HepG2 (cell line): ENCODE results near the gene AP3B1. TPM values are rescaled to one million over a fixed set of nuclear protein-coding genes. Genes with fewer than 3 reads are reported as not detected.

Experiments
- RFX5 ChIP-seq: IDR thresholded peaks from 2 replicates; pipeline ENCODE4 v1.6.1; 2011; ENCODE audit warnings: low read depth, low read length, improper control_type of control experiment
- SMYD3 ChIP-seq: sonication (generic); formaldehyde crosslinking; IDR thresholded peaks from 2 replicates; pipeline ENCODE4 v1.8.1; 2023; ENCODE audit warnings: mild to moderate bottlenecking, missing genetic modification reagents
- ZEB1 ChIP-seq: IDR thresholded peaks from 2 replicates; pipeline ENCODE4 v1.6.1; 2012; ENCODE audit warnings: mild to moderate bottlenecking, low read depth, inconsistent platforms; ENCODE audit not compliant: insufficient replicate concordance
- ZNF44 ChIP-seq: sonication (generic); formaldehyde crosslinking; IDR thresholded peaks from 2 replicates; pipeline ENCODE4 v1.5.1; 2020; ENCODE audit warnings: mild to moderate bottlenecking, missing genetic modification reagents
- ZNF564 ChIP-seq: sonication (generic); formaldehyde crosslinking; IDR thresholded peaks from 2 replicates; pipeline ENCODE4 v1.8.1; 2023; ENCODE audit warnings: mild to moderate bottlenecking, missing genetic modification reagents
- ZNF724P ChIP-seq: sonication (generic); formaldehyde crosslinking; IDR thresholded peaks from 2 replicates; pipeline ENCODE4 v1.8.0; 2022; ENCODE audit warnings: missing genetic modification reagents, borderline replicate concordance
- polyA plus RNA-seq, 8 experiments: library from polyadenylated mRNA; depleted of rRNA in 3 of 8; stranded (reverse) in 7 of 8; unstranded in 1 of 8; fragments of >200 nt; fragmentation: Illumina TruSeq in 4 of 8; extraction: Trizol in 4 of 8; gene quantifications; 2 replicates each; pipeline versions ENCODE4 v1.2.1 to v1.2.3, GENCODE V29; 2011 to 2016; ENCODE audit warnings: low read depth in 4 of 8, missing spikeins in 1 of 8, mixed read lengths in 1 of 8; ENCODE audit not compliant: insufficient read depth in 1 of 8
- total RNA-seq, 5 experiments: library from RNA; depleted of rRNA; stranded (reverse); fragments of >200 nt; fragmentation: Illumina TruSeq; extraction: Trizol; gene quantifications; 2 replicates each; pipeline ENCODE4 v1.2.3, GENCODE V29; 2016; ENCODE audit warnings: low read depth in 1 of 5
- TF ChIP-seq, protein P1 (sequence below): sonication (generic); formaldehyde crosslinking; IDR thresholded peaks from 2 replicates; pipeline ENCODE4 v1.8.1; 2023; ENCODE audit warnings: missing genetic modification reagents, mild to moderate bottlenecking, borderline replicate concordance
- TF ChIP-seq, protein P2 (sequence below): sonication (generic); IDR thresholded peaks from 2 replicates; pipeline ENCODE4 v1.6.1; 2016; ENCODE audit warnings: low read depth, borderline replicate concordance
- TF ChIP-seq, protein P3 (sequence below): sonication (generic); formaldehyde crosslinking; IDR thresholded peaks from 2 replicates; pipeline ENCODE4 v1.5.1; 2020; ENCODE audit warnings: missing genetic modification reagents, mild to moderate bottlenecking, borderline replicate concordance
- TF ChIP-seq, protein P4 (sequence below): sonication (generic); formaldehyde crosslinking; IDR thresholded peaks from 2 replicates; pipeline ENCODE4 v1.8.1; 2022; ENCODE audit warnings: low read depth, mild to moderate bottlenecking, missing genetic modification reagents

Gene AP3B1
- total and polyA plus RNA-seq, 2 of the 13 experiments (the other 11 are each of a cell fraction or from before 2014, with no cell fraction given), result 37.7 to 51.2 TPM

DNA sequence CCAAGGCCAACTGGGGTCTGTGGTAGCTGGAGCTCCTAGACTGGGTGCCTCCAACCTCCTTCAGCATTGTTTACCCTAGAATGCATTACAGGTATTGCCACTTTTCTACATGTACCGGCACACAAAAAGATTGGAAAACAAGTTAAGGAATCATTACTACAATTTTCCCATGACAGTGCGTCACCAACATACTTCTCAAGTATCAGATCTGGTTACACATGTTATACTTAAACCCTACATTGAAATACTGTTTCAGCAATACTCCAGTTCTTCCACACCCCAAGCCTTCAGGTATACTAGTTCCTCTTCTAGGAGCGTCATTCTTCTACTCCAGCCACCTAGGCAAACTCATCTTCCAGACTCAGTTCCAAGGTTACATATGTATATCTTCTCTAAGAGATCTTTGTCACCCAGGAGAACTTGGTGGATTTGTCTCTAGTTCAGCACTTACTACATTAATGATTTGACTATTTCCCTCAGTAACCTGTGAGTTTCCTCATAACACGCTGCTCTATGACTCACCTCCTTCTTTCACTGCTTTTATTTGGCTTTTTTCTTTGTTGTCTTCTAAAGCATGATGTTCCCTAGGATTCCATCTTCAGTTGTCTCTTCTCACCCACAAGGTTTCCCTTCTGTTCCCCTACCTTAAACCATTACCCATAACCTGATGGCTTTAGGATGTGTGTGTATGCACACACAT lies 217.0 kb downstream of the AP3B1 start (continued):
- TF ChIP-seq, protein P1, sequence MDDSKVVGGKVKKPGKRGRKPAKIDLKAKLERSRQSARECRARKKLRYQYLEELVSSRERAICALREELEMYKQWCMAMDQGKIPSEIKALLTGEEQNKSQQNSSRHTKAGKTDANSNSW (CRISPR knock-in tag), result no peak
- TF ChIP-seq ZNF724P, result no peak
- TF ChIP-seq, protein P2, sequence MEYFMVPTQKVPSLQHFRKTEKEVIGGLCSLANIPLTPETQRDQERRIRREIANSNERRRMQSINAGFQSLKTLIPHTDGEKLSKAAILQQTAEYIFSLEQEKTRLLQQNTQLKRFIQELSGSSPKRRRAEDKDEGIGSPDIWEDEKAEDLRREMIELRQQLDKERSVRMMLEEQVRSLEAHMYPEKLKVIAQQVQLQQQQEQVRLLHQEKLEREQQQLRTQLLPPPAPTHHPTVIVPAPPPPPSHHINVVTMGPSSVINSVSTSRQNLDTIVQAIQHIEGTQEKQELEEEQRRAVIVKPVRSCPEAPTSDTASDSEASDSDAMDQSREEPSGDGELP, result no peak
- no peak for TF ChIP-seq ZEB1
- no peak for TF ChIP-seq ZNF44 (CRISPR knock-in tag)
- TF ChIP-seq SMYD3, result no peak
- no peak for TF ChIP-seq RFX5
- TF ChIP-seq ZNF564 (CRISPR knock-in tag), result no peak
- TF ChIP-seq, protein P3, sequence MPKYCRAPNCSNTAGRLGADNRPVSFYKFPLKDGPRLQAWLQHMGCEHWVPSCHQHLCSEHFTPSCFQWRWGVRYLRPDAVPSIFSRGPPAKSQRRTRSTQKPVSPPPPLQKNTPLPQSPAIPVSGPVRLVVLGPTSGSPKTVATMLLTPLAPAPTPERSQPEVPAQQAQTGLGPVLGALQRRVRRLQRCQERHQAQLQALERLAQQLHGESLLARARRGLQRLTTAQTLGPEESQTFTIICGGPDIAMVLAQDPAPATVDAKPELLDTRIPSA (CRISPR knock-in tag), result no peak
- TF ChIP-seq, protein P4, sequence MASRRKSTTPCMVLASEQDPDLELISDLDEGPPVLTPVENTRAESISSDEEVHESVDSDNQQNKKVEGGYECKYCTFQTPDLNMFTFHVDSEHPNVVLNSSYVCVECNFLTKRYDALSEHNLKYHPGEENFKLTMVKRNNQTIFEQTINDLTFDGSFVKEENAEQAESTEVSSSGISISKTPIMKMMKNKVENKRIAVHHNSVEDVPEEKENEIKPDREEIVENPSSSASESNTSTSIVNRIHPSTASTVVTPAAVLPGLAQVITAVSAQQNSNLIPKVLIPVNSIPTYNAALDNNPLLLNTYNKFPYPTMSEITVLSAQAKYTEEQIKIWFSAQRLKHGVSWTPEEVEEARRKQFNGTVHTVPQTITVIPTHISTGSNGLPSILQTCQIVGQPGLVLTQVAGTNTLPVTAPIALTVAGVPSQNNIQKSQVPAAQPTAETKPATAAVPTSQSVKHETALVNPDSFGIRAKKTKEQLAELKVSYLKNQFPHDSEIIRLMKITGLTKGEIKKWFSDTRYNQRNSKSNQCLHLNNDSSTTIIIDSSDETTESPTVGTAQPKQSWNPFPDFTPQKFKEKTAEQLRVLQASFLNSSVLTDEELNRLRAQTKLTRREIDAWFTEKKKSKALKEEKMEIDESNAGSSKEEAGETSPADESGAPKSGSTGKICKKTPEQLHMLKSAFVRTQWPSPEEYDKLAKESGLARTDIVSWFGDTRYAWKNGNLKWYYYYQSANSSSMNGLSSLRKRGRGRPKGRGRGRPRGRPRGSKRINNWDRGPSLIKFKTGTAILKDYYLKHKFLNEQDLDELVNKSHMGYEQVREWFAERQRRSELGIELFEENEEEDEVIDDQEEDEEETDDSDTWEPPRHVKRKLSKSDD (CRISPR knock-in tag), result no peak
